Upper lobe of left lung (tissue), 6 donors: Measurements from ENCODE around the gene MCUB. TPM values are rescaled to one million over a fixed set of nuclear protein-coding genes. Genes with fewer than 3 reads are reported as not detected.

Source experiments
- ATAC-seq, 2 donors: fragments of 200-7000 bp; cut with Tn5 transposase; one replicate each; pipeline ENCODE4 v1.9.1; 2022; ENCODE audit warnings: mild to moderate bottlenecking in 2 of 2, moderate library complexity in 2 of 2; ENCODE audit not compliant: low FRiP score in 2 of 2
- DNase-seq, 2 donors: peaks; one replicate each; pipeline ENCODE4 v3.0.0-alpha.2; 2019 to 2020
- H3K27ac ChIP-seq, 4 donors: fragments of 200-600 bp; sonication (generic); one replicate each; pipeline ENCODE4 v1.5.1; 2016 to 2019
- H3K27me3 ChIP-seq, 4 donors: fragments of 200-600 bp; sonication (generic); one replicate each; pipeline ENCODE4 v1.5.1; 2017 to 2019
- H3K36me3 ChIP-seq, 4 donors: fragments of 200-600 bp; sonication (generic); one replicate each; pipeline ENCODE4 v1.5.1; 2016 to 2019
- H3K4me1 ChIP-seq, 4 donors: fragments of 200-600 bp; sonication (generic); one replicate each; pipeline ENCODE4 v1.5.1; 2018 to 2019
- H3K4me3 ChIP-seq, 4 donors: fragments of 200-600 bp; sonication (generic); one replicate each; pipeline ENCODE4 v1.5.1; 2017 to 2019; ENCODE audit warnings: mild to moderate bottlenecking in 2 of 4, moderate library complexity in 1 of 4
- H3K9me3 ChIP-seq, 4 donors: fragments of 200-600 bp; sonication (generic); one replicate each; pipeline ENCODE4 v1.5.1; 2018 to 2019
- CTCF ChIP-seq, 6 experiments: fragments of 450-650 bp in 4 of 6; fragments of 200-600 bp in 2 of 6; sonication (generic) in 2 of 6; IDR thresholded peaks; one replicate each; pipeline ENCODE4 v1.5.1; 2016 to 2019; ENCODE audit warnings: antibody characterized with exemption in 6 of 6
- EP300 ChIP-seq, 4 donors: sonication (generic); formaldehyde crosslinking; IDR thresholded peaks; one replicate each; pipeline ENCODE4 v1.5.1; 2017; ENCODE audit warnings: antibody characterized with exemption in 4 of 4, control low read depth in 2 of 4
- POLR2A ChIP-seq, 4 donors: fragments of 450-650 bp; IDR thresholded peaks; one replicate each; pipeline ENCODE4 v1.5.1; 2016 to 2017; ENCODE audit warnings: antibody characterized with exemption in 4 of 4, mild to moderate bottlenecking in 2 of 4
- POLR2AphosphoS5 ChIP-seq, 2 donors: sonication (generic); formaldehyde crosslinking; IDR thresholded peaks; one replicate each; pipeline ENCODE4 v1.5.1; 2017; ENCODE audit warnings: antibody characterized with exemption in 2 of 2
- WGBS, 2 donors: methylation state at CpG; one replicate each; pipeline ENCODE4 v1.1.5; 2017 to 2018; 5-methylcytosine and 5-hydroxymethylcytosine counted together
- total RNA-seq, 6 donors: library from RNA; depleted of rRNA in 4 of 6; stranded (reverse); fragments of >200 nt in 4 of 6; gene quantifications; one replicate each; pipeline versions ENCODE4 v1.1.0 to v1.2.1, GENCODE V29; 2016 to 2021
- donor health status: DM: no; HTN: no; CAD: no; lungs with moderate emphysema.
- donor health status: DM: no; HTN: yes; CAD: no; lungs with severe emphysema.

Gene MCUB
- total RNA-seq, 6 donors from 2014 or later, result 8.8 to 37.9 (median 19.4) TPM

GRCh38 chr4:109629775-109630174, 69.7 kb downstream of the MCUB start:
- Histone ChIP-seq H3K27me3 (no peaks in the 10 kb centered on the region), H3K36me3 (no peaks in the 10 kb centered on the region), H3K4me1 (peaks cover 0 to 4% (median 2%) of the 10 kb centered on the region in 4 donors), H3K9me3 (no peaks in the 10 kb centered on the region), H3K4me3 (no peak overlapping the region), H3K27ac (no peak overlapping the region)
- DNase-seq (no peak), ATAC-seq (no peak)
- WGBS, 2 donors, result 55 to 66% methylated on average over 4 of the region's 4 CpGs
- TF ChIP-seq POLR2AphosphoS5 (IDR thresholded peaks at IDR 0.05) (no peak), EP300 (IDR thresholded peaks at IDR 0.05) (no peak), POLR2A (IDR thresholded peaks at IDR 0.05) (no peak), CTCF (IDR thresholded peaks at IDR 0.05) (no peak)

GRCh38 chr4:109631532-109632108, 71.6 kb downstream of the MCUB start:
- Histone ChIP-seq H3K27ac (no peak overlapping the region), H3K36me3 (no peaks in the 10 kb centered on the region), H3K4me1 (peaks cover 0 to 4% (median 2%) of the 10 kb centered on the region in 4 donors), H3K27me3 (no peaks in the 10 kb centered on the region), H3K4me3 (no peak overlapping the region), H3K9me3 (no peaks in the 10 kb centered on the region)
- ATAC-seq (no peak), DNase-seq (no peak)
- TF ChIP-seq POLR2AphosphoS5 (IDR thresholded peaks at IDR 0.05) (no peak), CTCF (IDR thresholded peaks at IDR 0.05) (no peak), POLR2A (IDR thresholded peaks at IDR 0.05) (no peak), EP300 (IDR thresholded peaks at IDR 0.05) (no peak)
- WGBS, 2 donors, result 40 to 41% methylated on average over 5 of the region's 5 CpGs

- H3K27me3 ChIP-seq, result no peaks in the 10 kb centered on the region
- no peaks in the 10 kb centered on the region for H3K9me3 ChIP-seq
- H3K36me3 ChIP-seq, result no peaks in the 10 kb centered on the region
- no peak for TF ChIP-seq CTCF (IDR thresholded peaks at IDR 0.05)
- TF ChIP-seq POLR2AphosphoS5 (IDR thresholded peaks at IDR 0.05), result no peak
- TF ChIP-seq EP300 (IDR thresholded peaks at IDR 0.05), result no peak
- TF ChIP-seq POLR2A (IDR thresholded peaks at IDR 0.05), result no peak
- no peaks in the 10 kb centered on the region for H3K4me1 ChIP-seq
- DNase-seq (no peak), ATAC-seq (no peak)
- no peak overlapping the region for H3K27ac ChIP-seq
- 89 to 92% methylated on average over 2 of the region's 2 CpGs for WGBS, 2 donors
- no peak overlapping the region for H3K4me3 ChIP-seq
These were observed 80.6 kb downstream of the MCUB start for GRCh38 chr4:109640644-109641043.

GRCh38 chr4:109645874-109646710, 86.0 kb downstream of the MCUB start:
- H3K27ac ChIP-seq, result no peak overlapping the region
- H3K27me3 ChIP-seq, result no peaks in the 10 kb centered on the region
- TF ChIP-seq EP300 (IDR thresholded peaks at IDR 0.05) (no peak), POLR2AphosphoS5 (IDR thresholded peaks at IDR 0.05) (no peak), POLR2A (IDR thresholded peaks at IDR 0.05) (no peak), CTCF (IDR thresholded peaks at IDR 0.05) (no peak)
- no peaks in the 10 kb centered on the region for H3K4me1 ChIP-seq
- WGBS, 2 donors, result 82% methylated on average over 7 of the region's 7 CpGs
- H3K9me3 ChIP-seq, result no peaks in the 10 kb centered on the region
- ATAC-seq (no peak), DNase-seq (no peak)
- H3K4me3 ChIP-seq, result no peak overlapping the region
- no peaks in the 10 kb centered on the region for H3K36me3 ChIP-seq
